Measurements from ENCODE around the gene CD276. TPM values are rescaled to one million over a fixed set of nuclear protein-coding genes. Genes with fewer than 3 reads are reported as not detected.

Gene CD276
- total and polyA plus RNA-seq, 8 donors: 10.4 to 185 (median 32.4) TPM

- DNase-seq: no peak
- 69 to 89% (median 87%) methylated on average over 4 of the region's 4 CpGs for WGBS, 5 donors
- Histone ChIP-seq H3K27me3 (no peaks in the 10 kb centered on the region), H3K27ac (no peak overlapping the region), H3K36me3 (peaks cover 36 to 98% (median 95%) of the 10 kb centered on the region in 4 donors), H3K4me1 (no peaks in the 10 kb centered on the region), H3K4me3 (no peak overlapping the region), H3K9me3 (no peaks in the 10 kb centered on the region)
- intact Hi-C loops (cut with DNase I; ENCODE audit: low total_unique reads): loop anchor here (10.0 kb wide), 1 partner anchor 75 kb away; the partner anchor contains the start of gene NPTN
- TF ChIP-seq POLR2AphosphoS5 (IDR thresholded peaks at IDR 0.05): no peak
Measured at GRCh38 chr15:73709686-73710085, 25.5 kb downstream of the CD276 start.

GRCh38 chr15:73710321-73710720 lies 26.1 kb downstream of the CD276 start:
- Histone ChIP-seq H3K4me1 (no peaks in the 10 kb centered on the region), H3K4me3 (no peak overlapping the region), H3K9me3 (no peaks in the 10 kb centered on the region), H3K27ac (no peak overlapping the region), H3K36me3 (peaks cover 35 to 95% (median 89%) of the 10 kb centered on the region in 4 donors), H3K27me3 (no peaks in the 10 kb centered on the region)
- no peak for DNase-seq
- WGBS, 5 donors: 71 to 78% (median 74%) methylated on average over 5 of the region's 5 CpGs
- intact Hi-C loops (cut with DNase I; ENCODE audit: low total_unique reads): no loop called here
- TF ChIP-seq EP300 (IDR thresholded peaks at IDR 0.05): no peak
- no peak for TF ChIP-seq POLR2A (IDR thresholded peaks at IDR 0.05)
- TF ChIP-seq CTCF (IDR thresholded peaks at IDR 0.05): no peak
- no peak for TF ChIP-seq POLR2AphosphoS5 (IDR thresholded peaks at IDR 0.05)

GRCh38 chr15:73711526-73711925 lies 27.3 kb downstream of the CD276 start:
- H3K36me3 ChIP-seq: peaks cover 32 to 83% (median 78%) of the 10 kb centered on the region in 4 donors
- DNase-seq: no peak
- peaks cover 0 to 5% (median 0%) of the 10 kb centered on the region in 4 donors for H3K4me1 ChIP-seq
- H3K27me3 ChIP-seq: no peaks in the 10 kb centered on the region
- H3K9me3 ChIP-seq: no peaks in the 10 kb centered on the region
- no peak overlapping the region for H3K4me3 ChIP-seq
- 79 to 92% (median 87%) methylated on average over 4 of the region's 4 CpGs for WGBS, 5 donors
- intact Hi-C loops (cut with DNase I; ENCODE audit: low total_unique reads): no loop called here
- TF ChIP-seq CTCF (IDR thresholded peaks at IDR 0.05) (no peak), POLR2A (IDR thresholded peaks at IDR 0.05) (no peak), POLR2AphosphoS5 (IDR thresholded peaks at IDR 0.05) (no peak), EP300 (IDR thresholded peaks at IDR 0.05) (no peak)
- no peak overlapping the region for H3K27ac ChIP-seq

- intact Hi-C loops (cut with DNase I; ENCODE audit: low total_unique reads): no loop called here
Measured at GRCh38 chr15:73712107-73712506, 27.9 kb downstream of the CD276 start.

GRCh38 chr15:73714695-73715301 lies 30.6 kb downstream of the CD276 start:
- Histone ChIP-seq H3K27me3 (no peaks in the 10 kb centered on the region), H3K4me3 (no peak overlapping the region), H3K36me3 (peaks cover 13 to 50% (median 45%) of the 10 kb centered on the region in 4 donors), H3K4me1 (peaks cover 0 to 12% (median 0%) of the 10 kb centered on the region in 4 donors), H3K9me3 (no peaks in the 10 kb centered on the region), H3K27ac (no peak overlapping the region)
- no peak for TF ChIP-seq EP300 (IDR thresholded peaks at IDR 0.05)
- no peak for TF ChIP-seq POLR2AphosphoS5 (IDR thresholded peaks at IDR 0.05)
- no peak for TF ChIP-seq CTCF (IDR thresholded peaks at IDR 0.05)
- TF ChIP-seq POLR2A (IDR thresholded peaks at IDR 0.05): no peak
- WGBS, 5 donors: 84 to 100% (median 98%) methylated on average over 5 of the region's 5 CpGs
- intact Hi-C loops (cut with DNase I; ENCODE audit: low total_unique reads): no loop called here
- DNase-seq: no peak

More at GRCh38 chr15:73712107-73712506, 27.9 kb downstream of the CD276 start:
- Histone ChIP-seq H3K4me3 (no peak overlapping the region), H3K4me1 (peaks cover 0 to 11% (median 0%) of the 10 kb centered on the region in 4 donors), H3K27ac (no peak overlapping the region), H3K36me3 (peaks cover 32 to 77% (median 72%) of the 10 kb centered on the region in 4 donors), H3K27me3 (no peaks in the 10 kb centered on the region), H3K9me3 (no peaks in the 10 kb centered on the region)
- no peak for DNase-seq
- TF ChIP-seq POLR2AphosphoS5 (IDR thresholded peaks at IDR 0.05) (no peak), EP300 (IDR thresholded peaks at IDR 0.05) (no peak)
